GM12873 (cell line): ENCODE measurements around the gene BNIP2.

Experiments
- TF ChIP-seq, protein P1 (sequence below): IDR thresholded peaks from 2 replicates; pipeline ENCODE4 v1.5.1; 2012; ENCODE audit warnings: low read depth, mild to moderate bottlenecking, moderate library complexity, low read length, control low read depth; ENCODE audit not compliant: insufficient read depth; ENCODE audit errors: missing control alignments

The BNIP2 gene

DNA sequence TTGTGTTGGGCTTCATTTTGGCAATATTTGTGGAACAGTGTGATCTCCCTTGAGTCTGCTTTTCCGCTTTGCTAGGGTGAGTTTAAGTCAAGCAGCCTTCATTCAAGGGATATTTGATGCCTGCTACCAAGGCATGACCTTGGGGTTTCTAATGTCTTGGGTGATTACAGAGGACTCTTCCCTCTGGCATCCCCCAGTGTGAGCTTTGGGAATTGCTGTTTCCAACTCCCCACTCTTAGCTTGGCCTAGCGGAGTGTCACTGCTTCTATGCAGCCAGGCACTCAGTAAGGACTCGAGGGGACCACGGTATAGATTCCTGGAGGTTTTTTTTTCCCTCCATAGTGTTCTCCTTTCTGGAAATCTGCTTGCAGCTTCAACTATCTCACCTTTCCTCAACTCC, 56.4 kb downstream of the BNIP2 start:
- TF ChIP-seq, protein P1, sequence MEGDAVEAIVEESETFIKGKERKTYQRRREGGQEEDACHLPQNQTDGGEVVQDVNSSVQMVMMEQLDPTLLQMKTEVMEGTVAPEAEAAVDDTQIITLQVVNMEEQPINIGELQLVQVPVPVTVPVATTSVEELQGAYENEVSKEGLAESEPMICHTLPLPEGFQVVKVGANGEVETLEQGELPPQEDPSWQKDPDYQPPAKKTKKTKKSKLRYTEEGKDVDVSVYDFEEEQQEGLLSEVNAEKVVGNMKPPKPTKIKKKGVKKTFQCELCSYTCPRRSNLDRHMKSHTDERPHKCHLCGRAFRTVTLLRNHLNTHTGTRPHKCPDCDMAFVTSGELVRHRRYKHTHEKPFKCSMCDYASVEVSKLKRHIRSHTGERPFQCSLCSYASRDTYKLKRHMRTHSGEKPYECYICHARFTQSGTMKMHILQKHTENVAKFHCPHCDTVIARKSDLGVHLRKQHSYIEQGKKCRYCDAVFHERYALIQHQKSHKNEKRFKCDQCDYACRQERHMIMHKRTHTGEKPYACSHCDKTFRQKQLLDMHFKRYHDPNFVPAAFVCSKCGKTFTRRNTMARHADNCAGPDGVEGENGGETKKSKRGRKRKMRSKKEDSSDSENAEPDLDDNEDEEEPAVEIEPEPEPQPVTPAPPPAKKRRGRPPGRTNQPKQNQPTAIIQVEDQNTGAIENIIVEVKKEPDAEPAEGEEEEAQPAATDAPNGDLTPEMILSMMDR, result peak; percentile 48

DNA sequence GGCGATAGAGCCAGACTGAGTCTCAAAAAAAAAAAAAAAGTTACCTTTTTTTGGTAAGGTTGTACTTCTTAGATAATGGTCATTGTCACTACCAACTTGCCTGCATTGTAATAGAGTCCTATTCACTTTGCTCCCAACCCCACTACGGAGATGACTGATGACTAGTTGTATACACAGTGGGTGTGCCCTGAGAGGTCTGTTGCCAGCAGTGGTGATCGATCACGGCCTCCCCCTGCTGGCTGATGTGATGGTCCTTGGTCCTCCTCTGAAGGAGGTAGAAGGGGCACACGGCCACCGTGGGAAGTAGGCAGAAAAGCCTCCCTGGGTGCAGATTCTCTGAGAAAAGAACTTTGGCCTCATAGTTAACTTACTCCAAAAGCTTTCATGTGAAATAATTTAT, 66.8 kb downstream of the BNIP2 start:
- TF ChIP-seq, protein P1, result peak; percentile 76

DNA sequence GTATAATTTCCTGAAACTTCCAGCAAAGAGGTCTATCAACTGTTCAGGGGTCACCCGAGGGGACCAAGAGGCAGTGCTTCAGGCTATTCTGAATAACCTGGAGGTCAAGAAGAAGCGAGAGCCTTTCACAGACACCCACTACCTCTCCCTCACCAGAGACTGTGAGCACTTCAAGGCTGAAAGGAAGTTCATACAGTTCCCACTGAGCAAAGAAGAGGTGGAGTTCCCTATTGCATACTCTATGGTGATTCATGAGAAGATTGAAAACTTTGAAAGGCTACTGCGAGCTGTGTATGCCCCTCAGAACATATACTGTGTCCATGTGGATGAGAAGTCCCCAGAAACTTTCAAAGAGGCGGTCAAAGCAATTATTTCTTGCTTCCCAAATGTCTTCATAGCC, 70.7 kb downstream of the BNIP2 start:
- TF ChIP-seq, protein P1, result no peak

DNA sequence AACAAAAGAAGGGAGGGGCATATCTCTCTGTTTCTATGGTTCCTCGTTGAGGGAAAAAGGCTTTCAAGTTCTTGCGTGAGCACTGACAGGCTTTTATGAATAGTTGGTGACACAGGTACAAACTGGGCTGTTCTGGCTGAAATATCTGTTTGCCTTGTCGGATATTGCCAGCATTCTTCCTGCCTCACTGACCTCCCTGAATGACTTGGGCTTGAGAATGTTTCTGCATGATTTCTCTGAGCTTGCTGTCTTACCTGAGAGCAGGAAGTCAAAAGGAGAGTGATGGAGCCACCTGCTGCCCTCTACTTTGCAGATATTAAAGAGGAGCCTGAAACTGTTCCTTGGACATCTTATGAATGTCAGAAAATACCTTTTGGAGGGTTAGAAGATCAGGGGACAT, 72.7 kb downstream of the BNIP2 start:
- TF ChIP-seq, protein P1, result no peak

DNA sequence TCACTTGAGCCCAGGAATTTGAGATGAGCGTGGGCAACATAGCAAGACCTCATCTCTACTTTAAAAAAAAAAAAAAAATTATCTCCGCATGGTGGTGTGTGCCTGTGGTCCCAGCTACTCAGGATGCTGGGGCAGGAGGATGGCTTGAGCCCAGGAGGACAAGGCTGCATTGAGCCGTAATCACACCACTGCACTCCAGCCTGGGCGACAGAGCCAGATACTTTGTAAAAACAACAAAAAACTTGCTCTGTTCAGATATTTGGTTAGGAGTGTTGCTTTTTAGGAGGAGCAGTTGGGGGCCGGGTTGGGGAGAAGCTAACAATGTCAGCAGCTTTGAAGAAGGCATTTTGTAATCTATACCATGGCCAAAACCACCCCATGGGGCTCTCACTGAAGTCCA, 73.5 kb downstream of the BNIP2 start:
- TF ChIP-seq, protein P1, result no peak

DNA sequence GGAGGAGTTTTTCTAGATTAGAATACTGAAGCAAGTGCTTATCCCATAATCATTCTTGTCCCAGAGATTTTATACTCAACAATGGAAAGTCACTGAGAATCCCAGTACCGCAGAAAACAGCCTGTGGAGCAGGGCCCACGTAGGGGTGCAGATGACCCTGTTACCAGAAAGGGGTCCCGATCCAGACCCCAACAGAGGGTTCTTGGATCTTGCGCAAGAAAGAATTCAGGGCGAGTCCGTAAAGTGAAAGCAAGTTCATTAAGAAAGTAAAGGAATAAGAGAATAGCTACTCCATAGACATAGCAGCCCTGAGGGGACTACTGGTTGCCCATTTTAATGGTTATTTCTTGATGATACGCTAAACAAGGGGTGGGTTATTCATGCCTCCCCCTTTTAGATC, 75.0 kb downstream of the BNIP2 start:
- TF ChIP-seq, protein P1, result no peak

DNA sequence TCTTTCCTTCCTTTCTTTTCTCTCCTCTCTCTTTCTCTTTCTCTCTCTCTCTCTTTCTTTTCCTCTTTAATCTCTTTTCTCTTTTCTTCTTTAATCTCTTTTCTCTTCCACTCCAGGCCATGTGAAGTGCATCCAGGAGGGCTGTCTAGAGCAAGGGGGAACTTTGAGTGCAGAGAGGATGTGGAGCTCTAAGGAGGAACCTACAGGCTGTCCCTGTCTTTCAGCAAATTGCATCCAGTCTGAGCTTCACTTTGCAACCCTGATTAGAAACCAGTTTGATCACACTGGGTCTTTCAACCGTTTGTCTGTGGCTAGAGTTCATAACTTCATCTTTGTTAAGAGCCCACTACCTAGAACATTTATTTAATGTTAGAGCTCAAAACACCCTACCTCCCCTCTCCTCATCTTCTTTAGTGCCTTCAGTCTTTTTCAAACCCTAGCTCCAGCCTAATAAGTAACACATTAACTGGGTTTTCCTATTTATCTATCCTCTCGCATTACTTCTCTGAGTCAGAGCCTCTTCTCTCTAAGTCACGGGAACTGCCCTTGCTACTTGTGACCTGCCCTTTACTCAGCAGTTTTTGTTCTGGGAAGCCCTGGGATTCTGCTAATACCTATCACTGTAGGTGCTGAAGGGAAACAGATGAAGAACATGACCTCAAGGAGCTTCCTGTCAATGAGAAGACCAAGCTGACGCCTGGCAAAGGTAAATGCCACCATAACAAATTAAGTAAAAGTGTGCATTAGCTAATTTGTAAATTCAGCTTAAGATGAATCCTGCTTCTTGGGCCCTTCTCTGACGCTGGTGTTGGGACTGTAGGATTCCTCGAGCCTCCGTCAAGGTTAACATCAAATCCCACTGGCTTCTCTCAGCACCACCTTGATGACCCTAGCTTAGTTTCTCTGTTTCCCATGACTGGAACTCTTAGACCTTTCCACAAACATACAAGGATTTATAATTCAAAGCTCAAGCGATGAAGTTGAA, 77.6 kb downstream of the BNIP2 start, which contains the start of gene GCNT3:
TSS of gene GCNT3 (plus strand) at position 508 of the 985 bp plus-strand sequence. CDS start 6,456 bp downstream, outside the sequence.
- TF ChIP-seq, protein P1, result no peak
